ENCODE results near the gene SART3. TPM values are rescaled to one million over a fixed set of nuclear protein-coding genes. Genes with fewer than 3 reads are reported as not detected.

Gene SART3
- total and polyA plus RNA-seq, 10 of the 15 experiments (the other 5 are each of a cell fraction or from before 2014, with no cell fraction given) = 8.8 to 179 (median 54.9) TPM

DNA sequence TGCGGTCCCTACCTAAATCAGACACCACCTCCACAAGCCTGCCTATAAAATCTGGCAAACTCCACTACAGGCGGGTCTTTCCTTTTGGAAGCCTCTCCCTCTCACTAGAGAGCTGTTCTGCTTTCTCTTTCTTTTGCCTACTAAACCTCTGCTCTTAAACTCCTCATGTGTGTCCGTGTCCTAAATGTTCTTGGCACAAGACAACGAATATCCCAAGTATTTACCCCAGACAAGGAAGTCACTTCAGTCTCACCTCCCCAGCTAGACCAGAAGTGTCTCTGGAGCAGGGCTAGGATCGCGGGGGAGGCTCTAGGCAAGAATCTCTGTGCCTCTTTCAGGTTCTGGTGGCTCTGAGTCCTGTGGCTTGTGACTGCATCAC, 83.1 kb downstream of the SART3 start:
- ATAC-seq (no peak), DNase-seq (ENCODE audit: low read depth, low spot score) (no peak), FAIRE-seq (no peak)
- intact Hi-C loops (cut with micrococcal nuclease; ENCODE audit: unreplicated experiment) = no loop called here
- in situ Hi-C loops (cut with MboI) = no loop called here
- Histone ChIP-seq H4K20me1 (ENCODE audit: control insufficient read depth, insufficient read depth) (no peaks in the 10 kb centered on the region), H3K27me3 (replicated peaks in 1 of 2; ENCODE audit: control insufficient read depth in 2 of 2, insufficient read depth in 2 of 2, low read length in 1 of 2) (no peaks in the 10 kb centered on the region), H3K4me3 (no peak overlapping the region), H3K27ac (ENCODE audit: control insufficient read depth, insufficient read depth) (no peak overlapping the region), H3K9ac (ENCODE audit: control insufficient read depth, insufficient read depth, low read length) (no peak overlapping the region), H3K79me2 (ENCODE audit: control insufficient read depth, insufficient read depth, low read length) (no peaks in the 10 kb centered on the region), H3K4me1 (ENCODE audit: control insufficient read depth, insufficient read depth, low read length) (no peaks in the 10 kb centered on the region), H2AFZ (ENCODE audit: control insufficient read depth, low read depth, low read length) (no peak overlapping the region), H3K4me2 (ENCODE audit: control insufficient read depth, insufficient read depth) (no peak overlapping the region), H3K9me3 (replicated peaks; ENCODE audit: control insufficient read depth, insufficient read depth, low read length) (no peaks in the 10 kb centered on the region), H3K36me3 (ENCODE audit: control insufficient read depth in 2 of 2, insufficient read depth in 2 of 2, low read length in 1 of 2) (no peaks in the 10 kb centered on the region)
- ChIA-PET POLR2A (no interaction called here), SMC1A (ENCODE audit: uncharacterized antibody, unreplicated experiment) (no interaction called here), RAD21 (ENCODE audit: unreplicated experiment) (no interaction called here), CTCF (no interaction called here)
- no peak for TF ChIP-seq IRF4 (IDR thresholded peaks at IDR 0.05; ENCODE audit: low read depth, low read length)
- TF ChIP-seq, protein P1, sequence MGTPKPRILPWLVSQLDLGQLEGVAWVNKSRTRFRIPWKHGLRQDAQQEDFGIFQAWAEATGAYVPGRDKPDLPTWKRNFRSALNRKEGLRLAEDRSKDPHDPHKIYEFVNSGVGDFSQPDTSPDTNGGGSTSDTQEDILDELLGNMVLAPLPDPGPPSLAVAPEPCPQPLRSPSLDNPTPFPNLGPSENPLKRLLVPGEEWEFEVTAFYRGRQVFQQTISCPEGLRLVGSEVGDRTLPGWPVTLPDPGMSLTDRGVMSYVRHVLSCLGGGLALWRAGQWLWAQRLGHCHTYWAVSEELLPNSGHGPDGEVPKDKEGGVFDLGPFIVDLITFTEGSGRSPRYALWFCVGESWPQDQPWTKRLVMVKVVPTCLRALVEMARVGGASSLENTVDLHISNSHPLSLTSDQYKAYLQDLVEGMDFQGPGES (IDR thresholded peaks at IDR 0.05) = no peak
- TF ChIP-seq PAX5 (IDR thresholded peaks at IDR 0.05; ENCODE audit: borderline replicate concordance, low read depth, low read length) = no peak
- TF ChIP-seq CHD1 (IDR thresholded peaks at IDR 0.05; ENCODE audit: low read depth, low read length) = no peak
- no peak for TF ChIP-seq TCF3 (IDR thresholded peaks at IDR 0.05; ENCODE audit: borderline replicate concordance, insufficient read depth, low read depth, low read length)
- no TSS peak for BruUV-seq (replicated peaks)
- 36% methylated on average over 6 of the region's 6 CpGs for WGBS (ENCODE audit: insufficient coverage, insufficient replicate concordance, low lambda C conversion rate, missing lambda C conversion rate)

DNA sequence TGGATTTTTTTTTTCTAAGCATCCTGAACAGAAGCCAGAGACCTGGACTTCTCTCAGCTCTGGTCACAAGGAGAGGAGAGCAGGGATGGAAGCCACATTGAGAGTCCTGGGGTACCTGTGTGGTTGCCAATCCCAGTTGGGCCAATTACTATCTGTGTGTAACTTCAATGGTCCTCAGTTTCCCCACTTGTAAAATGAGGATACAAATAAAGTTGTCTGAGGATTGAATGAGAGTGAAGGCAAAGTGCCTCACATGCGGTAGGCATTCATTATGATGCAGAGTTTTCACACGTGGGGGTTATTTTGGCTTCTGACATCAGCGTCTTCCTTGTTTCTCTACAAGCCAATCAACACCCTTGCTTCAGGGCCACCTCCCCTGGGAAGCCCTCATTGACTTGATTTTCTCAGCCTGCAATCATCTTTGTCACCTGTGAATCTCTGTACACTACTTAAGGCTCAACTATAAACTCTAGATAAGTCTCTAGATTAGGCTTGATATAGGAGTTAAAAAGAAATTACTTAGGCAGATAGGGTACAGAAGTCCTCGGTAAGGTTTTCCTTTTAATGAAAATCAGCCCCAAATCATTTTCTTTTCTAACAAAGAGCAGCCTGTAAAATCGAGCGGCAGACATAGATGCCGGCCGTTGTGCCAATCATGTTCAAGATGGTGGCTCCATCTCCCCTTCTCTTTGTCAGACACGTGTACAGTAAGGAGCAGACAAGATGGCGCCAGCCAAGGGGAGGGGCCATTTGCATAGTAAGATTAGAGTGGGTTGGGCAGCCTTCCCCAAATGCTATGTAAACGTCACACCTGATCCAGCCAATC, 83.7 kb downstream of the SART3 start:
- POLR2A ChIA-PET = no interaction called here
- H3K36me3 ChIP-seq (ENCODE audit: control insufficient read depth in 2 of 2, insufficient read depth in 2 of 2, low read length in 1 of 2) = no peaks in the 10 kb centered on the region
- in situ Hi-C loops (cut with MboI) = no loop called here
- intact Hi-C loops (cut with micrococcal nuclease; ENCODE audit: unreplicated experiment) = no loop called here
- H3K9me3 ChIP-seq (replicated peaks; ENCODE audit: control insufficient read depth, insufficient read depth, low read length) = no peaks in the 10 kb centered on the region
- no peaks in the 10 kb centered on the region for H4K20me1 ChIP-seq (ENCODE audit: control insufficient read depth, insufficient read depth)
- no peak overlapping the region for H3K9ac ChIP-seq (ENCODE audit: control insufficient read depth, insufficient read depth, low read length)
- no peak for ATAC-seq
- 41% methylated on average over 11 of the region's 11 CpGs for WGBS (ENCODE audit: insufficient coverage, insufficient replicate concordance, low lambda C conversion rate, missing lambda C conversion rate)
- RAD21 ChIA-PET (ENCODE audit: unreplicated experiment) = no interaction called here
- no peaks in the 10 kb centered on the region for H3K4me1 ChIP-seq (ENCODE audit: control insufficient read depth, insufficient read depth, low read length)
- no peak overlapping the region for H3K27ac ChIP-seq (ENCODE audit: control insufficient read depth, insufficient read depth)
- H3K4me3 ChIP-seq = no peak overlapping the region
- H3K4me2 ChIP-seq (ENCODE audit: control insufficient read depth, insufficient read depth) = no peak overlapping the region
- H3K79me2 ChIP-seq (ENCODE audit: control insufficient read depth, insufficient read depth, low read length) = no peaks in the 10 kb centered on the region
- CTCF ChIA-PET = no interaction called here
- SMC1A ChIA-PET (ENCODE audit: uncharacterized antibody, unreplicated experiment) = no interaction called here
- BruUV-seq (replicated peaks) = no TSS peak
- no peak for DNase-seq (ENCODE audit: low read depth, low spot score)
- H3K27me3 ChIP-seq (replicated peaks in 1 of 2; ENCODE audit: control insufficient read depth in 2 of 2, insufficient read depth in 2 of 2, low read length in 1 of 2) = no peaks in the 10 kb centered on the region
- FAIRE-seq = no peak
- no peak overlapping the region for H2AFZ ChIP-seq (ENCODE audit: control insufficient read depth, low read depth, low read length)
- no peak for TF ChIP-seq NR2F1 (conservative IDR thresholded peaks at IDR 0.05)
- no peak for TF ChIP-seq STAT3 (IDR thresholded peaks at IDR 0.05; ENCODE audit: low read depth, low read length)
- TF ChIP-seq ZNF207 (IDR thresholded peaks at IDR 0.05; ENCODE audit: borderline replicate concordance) = no peak
- no peak for TF ChIP-seq NFYA (IDR thresholded peaks at IDR 0.05; ENCODE audit: borderline replicate concordance, low read depth, low read length)
- TF ChIP-seq RFX5 (IDR thresholded peaks at IDR 0.05; ENCODE audit: low read depth, low read length) = no peak
- TF ChIP-seq KAT2A (conservative IDR thresholded peaks at IDR 0.05; ENCODE audit: control insufficient read depth, low read depth, low read length) = no peak
- TF ChIP-seq DPF2 (IDR thresholded peaks at IDR 0.05) = no peak
- TF ChIP-seq NFXL1 (IDR thresholded peaks at IDR 0.05; ENCODE audit: borderline replicate concordance) = no peak
- TF ChIP-seq MTA3 (IDR thresholded peaks at IDR 0.05; ENCODE audit: borderline replicate concordance, low read length) = no peak
- TF ChIP-seq TAF1 (IDR thresholded peaks at IDR 0.05; ENCODE audit: borderline replicate concordance, low read depth, low read length) = no peak
- TF ChIP-seq, protein P2, sequence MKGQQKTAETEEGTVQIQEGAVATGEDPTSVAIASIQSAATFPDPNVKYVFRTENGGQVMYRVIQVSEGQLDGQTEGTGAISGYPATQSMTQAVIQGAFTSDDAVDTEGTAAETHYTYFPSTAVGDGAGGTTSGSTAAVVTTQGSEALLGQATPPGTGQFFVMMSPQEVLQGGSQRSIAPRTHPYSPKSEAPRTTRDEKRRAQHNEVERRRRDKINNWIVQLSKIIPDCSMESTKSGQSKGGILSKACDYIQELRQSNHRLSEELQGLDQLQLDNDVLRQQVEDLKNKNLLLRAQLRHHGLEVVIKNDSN (IDR thresholded peaks at IDR 0.05; ENCODE audit: borderline replicate concordance, extremely low read length, insufficient read depth, low read depth, low read length) = no peak
- TF ChIP-seq ATF7 (IDR thresholded peaks at IDR 0.05; ENCODE audit: low read depth) = no peak

All from GM12878 (cell line).